ENCODE measurements around the gene DYSF. TPM values are rescaled to one million over a fixed set of nuclear protein-coding genes. Genes with fewer than 3 reads are reported as not detected.

The DYSF gene
- total RNA-seq, 1 experiment from 2014 or later = 0.50 TPM

DNA sequence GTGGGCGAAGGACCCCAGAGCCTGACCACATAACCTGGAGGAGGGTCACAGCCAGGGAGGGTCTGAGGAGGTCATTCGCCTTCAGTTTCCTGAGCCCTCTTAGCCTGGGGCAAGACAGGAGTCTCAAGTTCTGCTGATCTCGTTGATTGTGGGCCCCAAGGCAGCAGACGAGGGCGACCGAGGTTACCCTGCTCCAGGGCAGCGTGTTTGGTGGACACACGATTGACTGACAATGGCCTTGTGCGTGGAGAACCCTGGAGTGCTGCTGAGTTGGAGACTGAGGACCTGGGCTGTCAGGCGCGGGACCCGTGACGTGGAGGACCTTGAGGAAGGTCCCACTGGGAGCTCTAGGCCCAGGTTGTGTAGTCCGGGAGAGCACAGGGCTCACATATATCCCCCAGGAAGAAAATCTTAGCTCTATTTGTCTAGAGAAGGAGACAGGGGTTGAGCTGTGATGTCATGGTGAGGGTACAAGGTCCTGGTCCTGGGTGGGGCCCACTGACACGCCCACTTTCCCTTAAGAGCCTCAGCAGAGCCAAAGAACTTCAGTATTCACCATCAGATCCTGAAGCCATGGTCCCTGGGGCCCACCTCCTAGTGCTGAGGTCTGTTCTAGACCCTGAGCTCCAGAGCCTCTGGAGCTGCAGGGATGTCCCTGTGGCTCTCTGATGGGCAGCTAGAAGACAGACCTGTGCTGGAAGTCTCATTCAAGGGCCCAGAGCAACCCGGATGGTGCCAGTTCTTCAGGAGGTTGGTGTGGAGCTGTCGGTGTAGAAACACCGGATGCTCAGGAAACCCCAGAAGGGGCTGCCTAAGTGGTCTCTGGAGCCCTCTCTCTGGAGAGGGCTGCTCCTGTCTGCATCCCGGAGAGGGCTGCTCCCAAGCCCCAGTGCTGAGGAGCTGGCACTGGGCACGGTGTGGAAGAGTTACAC, 53.1 kb downstream of the DYSF start:
- in situ Hi-C loops (cut with HindIII; ENCODE audit: low pct_unique_long_range_greater_than_20kb, low sequenced_read_pairs) = no loop called here
- DNase-seq (ENCODE audit: low read depth, low spot score) = no peak

DNA sequence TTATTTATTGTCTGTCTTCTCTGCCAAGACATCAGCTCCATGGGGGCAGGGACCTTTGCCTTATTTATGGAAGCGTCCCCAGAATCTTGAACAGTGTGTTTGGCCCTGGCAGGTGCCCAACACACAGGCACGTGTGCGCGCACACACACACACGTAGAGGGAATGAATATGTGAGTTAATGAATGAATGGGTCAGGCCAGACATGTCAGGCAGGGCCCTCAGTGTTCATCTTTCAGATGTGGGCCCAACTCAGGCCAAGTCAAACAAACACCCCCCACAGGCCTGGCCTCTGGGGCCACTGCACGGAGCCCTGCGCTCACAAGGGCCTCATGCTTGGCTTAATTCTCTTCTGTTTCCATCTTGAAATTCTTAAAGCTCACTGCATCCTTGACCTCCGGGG, 54.1 kb downstream of the DYSF start:
- in situ Hi-C loops (cut with HindIII; ENCODE audit: low pct_unique_long_range_greater_than_20kb, low sequenced_read_pairs) = no loop called here
- no peak for DNase-seq (ENCODE audit: low read depth, low spot score)

DNA sequence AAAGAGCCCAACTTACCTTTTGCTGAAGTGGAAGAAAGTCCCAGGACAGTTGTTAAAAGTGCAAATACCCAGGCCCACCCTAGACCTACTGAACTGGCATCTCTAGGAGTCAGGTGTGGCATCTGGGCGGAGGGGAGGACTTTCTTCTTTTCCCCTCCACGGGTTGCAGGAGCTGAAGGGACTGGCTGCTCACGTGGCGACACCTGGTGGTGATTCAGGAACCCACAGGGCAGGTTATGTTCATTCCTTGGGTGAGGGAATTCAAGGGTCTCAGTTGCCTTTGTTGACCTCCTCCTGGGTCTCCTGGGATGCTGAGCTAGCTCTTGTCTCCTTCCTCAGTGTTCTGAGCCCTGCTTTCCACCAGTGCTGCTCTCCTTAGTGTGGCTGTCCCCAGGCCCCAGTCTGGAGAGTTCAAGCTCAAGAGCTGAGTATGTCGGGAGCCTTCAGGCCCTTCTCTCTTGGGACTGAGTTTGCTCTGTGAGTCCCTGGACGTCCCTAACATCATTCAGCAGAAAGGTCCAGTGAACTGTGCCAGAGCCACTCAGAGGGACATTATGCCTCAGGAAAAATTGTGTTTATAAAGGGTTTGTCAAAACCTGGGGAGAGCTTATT, 56.9 kb downstream of the DYSF start:
- peak; percentile 82 for DNase-seq (ENCODE audit: low read depth, low spot score)
- in situ Hi-C loops (cut with HindIII; ENCODE audit: low pct_unique_long_range_greater_than_20kb, low sequenced_read_pairs) = no loop called here

- in situ Hi-C loops (cut with HindIII; ENCODE audit: low pct_unique_long_range_greater_than_20kb, low sequenced_read_pairs) = no loop called here
- no peak for DNase-seq (ENCODE audit: low read depth, low spot score)
These were observed 57.6 kb downstream of the DYSF start for GRCh38 chr2:71510938-71511337.

DNA sequence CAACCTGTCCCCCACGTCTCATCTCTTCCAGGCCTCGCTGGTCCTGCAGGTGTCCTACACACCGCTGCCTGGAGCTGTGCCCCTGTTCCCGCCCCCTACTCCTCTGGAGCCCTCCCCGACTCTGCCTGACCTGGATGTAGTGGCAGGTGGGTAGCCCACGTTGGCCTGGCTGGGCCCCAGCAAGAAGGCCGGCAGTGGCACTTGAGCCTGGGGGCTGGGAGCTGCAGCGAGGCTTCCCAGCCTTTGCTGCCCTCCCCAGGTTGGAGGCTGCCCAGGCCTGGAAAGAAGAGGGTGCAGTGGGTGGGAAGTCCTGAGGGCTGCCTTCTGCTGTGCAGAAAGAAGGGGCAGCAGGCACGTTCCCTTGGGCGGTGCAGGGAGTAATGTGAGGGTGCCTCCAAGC, 58.4 kb downstream of the DYSF start:
- DNase-seq (ENCODE audit: low read depth, low spot score) = no peak
- in situ Hi-C loops (cut with HindIII; ENCODE audit: low pct_unique_long_range_greater_than_20kb, low sequenced_read_pairs) = no loop called here

DNA sequence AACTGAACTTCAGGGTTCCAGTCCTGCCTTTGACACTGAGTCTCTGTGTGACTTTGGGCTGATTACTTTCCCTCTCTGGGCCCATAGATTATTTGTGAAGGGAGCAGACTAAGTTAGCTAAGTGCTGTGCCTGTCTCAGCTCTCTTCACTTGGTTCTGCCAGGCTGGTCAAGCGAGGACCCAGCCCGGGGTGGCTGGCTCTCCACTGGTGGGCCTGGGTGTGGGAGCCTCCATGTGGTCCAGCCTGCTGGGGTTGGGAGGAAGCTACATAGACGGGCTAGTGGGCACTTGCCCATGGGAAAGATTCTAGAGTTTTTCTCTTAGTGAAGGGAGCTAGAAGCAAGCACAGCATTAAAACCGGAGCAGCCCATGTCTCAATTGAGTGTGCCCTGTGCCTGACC, 59.0 kb downstream of the DYSF start:
- no peak for DNase-seq (ENCODE audit: low read depth, low spot score)
- in situ Hi-C loops (cut with HindIII; ENCODE audit: low pct_unique_long_range_greater_than_20kb, low sequenced_read_pairs) = no loop called here

GRCh38 chr2:71513096-71513495, 59.7 kb downstream of the DYSF start:
- in situ Hi-C loops (cut with HindIII; ENCODE audit: low pct_unique_long_range_greater_than_20kb, low sequenced_read_pairs) = no loop called here
- no peak for DNase-seq (ENCODE audit: low read depth, low spot score)

DNA sequence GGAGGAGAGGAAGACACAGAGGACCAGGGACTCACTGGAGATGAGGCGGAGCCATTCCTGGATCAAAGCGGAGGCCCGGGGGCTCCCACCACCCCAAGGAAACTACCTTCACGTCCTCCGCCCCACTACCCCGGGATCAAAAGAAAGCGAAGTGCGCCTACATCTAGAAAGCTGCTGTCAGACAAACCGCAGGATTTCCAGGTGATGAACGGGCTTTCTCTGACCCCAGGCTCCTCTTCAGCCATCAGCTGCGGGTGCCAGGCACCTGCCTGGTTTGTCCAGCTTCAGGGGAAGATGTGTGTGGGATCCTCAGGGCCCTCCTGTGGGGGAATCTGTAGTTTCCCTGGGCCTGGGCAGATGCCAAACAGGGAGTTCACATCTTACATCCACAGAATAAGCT, 60.4 kb downstream of the DYSF start:
- in situ Hi-C loops (cut with HindIII; ENCODE audit: low pct_unique_long_range_greater_than_20kb, low sequenced_read_pairs) = no loop called here
- DNase-seq (ENCODE audit: low read depth, low spot score) = no peak

GRCh38 chr2:71516253-71516888, 63.0 kb downstream of the DYSF start:
- in situ Hi-C loops (cut with HindIII; ENCODE audit: low pct_unique_long_range_greater_than_20kb, low sequenced_read_pairs) = no loop called here
- no peak for DNase-seq (ENCODE audit: low read depth, low spot score)

DNA sequence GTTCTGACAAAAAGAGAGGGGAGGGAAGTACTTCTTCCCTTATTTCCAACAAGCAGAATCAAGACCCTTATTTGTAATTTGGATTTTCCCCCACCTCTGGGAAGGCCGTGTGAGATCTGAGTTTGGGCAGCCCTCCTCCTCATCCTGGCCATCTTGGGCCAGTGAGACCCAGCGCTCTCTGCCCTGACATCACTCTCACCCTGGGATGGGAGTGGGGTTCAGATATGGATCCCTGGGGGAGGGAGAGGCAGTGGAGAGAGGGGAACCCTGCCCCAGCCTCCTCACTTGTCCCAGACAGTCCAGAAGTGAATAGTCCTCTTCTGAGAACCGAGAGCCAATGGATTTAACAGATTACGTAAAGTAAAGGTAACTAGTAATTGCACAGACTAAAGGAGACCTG, 64.5 kb downstream of the DYSF start:
- in situ Hi-C loops (cut with HindIII; ENCODE audit: low pct_unique_long_range_greater_than_20kb, low sequenced_read_pairs) = no loop called here
- no peak for DNase-seq (ENCODE audit: low read depth, low spot score)

DNA sequence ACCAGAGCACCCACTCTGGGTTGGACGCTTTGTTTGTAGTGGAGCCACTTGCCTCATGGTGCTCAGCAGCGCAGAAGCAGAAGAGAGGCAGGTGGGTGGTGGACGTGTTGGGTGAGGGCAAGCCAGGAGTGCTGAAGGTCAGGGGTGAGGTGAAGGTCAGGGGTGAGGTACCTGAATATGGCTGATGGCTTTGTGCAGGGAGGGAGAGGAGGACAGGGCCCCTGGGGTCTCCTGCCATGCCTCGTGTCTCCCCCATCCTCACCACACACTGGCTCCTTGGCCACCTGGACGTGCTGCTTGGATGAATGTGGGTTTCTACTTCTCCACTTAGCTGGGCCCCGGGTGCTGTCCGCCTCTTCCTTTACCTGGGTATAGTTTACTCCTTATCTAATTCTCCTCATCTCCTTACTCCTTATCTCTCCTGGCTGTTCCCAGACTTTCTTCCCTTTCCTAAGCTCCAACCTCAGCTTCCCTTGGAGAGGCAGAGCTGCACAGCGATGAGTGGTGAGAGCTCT, 68.1 kb downstream of the DYSF start:
- in situ Hi-C loops (cut with HindIII; ENCODE audit: low pct_unique_long_range_greater_than_20kb, low sequenced_read_pairs) = no loop called here
- DNase-seq (ENCODE audit: low read depth, low spot score) = no peak

DNA sequence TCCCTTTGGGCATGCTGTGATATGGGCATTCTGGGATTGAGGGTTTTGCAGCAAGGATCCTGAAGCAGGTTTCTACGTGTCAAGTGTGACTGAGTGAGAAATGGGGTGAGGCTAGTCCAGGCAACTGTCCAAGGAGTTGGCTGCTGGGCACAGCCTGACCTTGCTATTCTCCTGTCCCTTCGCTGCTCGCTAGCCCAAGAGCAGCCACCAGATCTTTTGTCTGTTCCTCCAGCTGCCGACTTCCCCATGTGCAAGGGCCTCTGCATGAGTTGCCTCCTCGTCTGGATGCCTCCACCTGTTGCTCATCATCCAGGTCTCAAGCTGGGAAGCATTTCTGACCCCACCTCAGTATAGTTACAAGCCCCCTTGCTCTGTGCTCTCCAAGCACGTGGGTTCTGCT, 71.1 kb downstream of the DYSF start:
- in situ Hi-C loops (cut with HindIII; ENCODE audit: low pct_unique_long_range_greater_than_20kb, low sequenced_read_pairs) = no loop called here
- no peak for DNase-seq (ENCODE audit: low read depth, low spot score)

GRCh38 chr2:71526141-71526540, 72.8 kb downstream of the DYSF start:
- in situ Hi-C loops (cut with HindIII; ENCODE audit: low pct_unique_long_range_greater_than_20kb, low sequenced_read_pairs) = no loop called here
- no peak for DNase-seq (ENCODE audit: low read depth, low spot score)

- in situ Hi-C loops (cut with HindIII; ENCODE audit: low pct_unique_long_range_greater_than_20kb, low sequenced_read_pairs) = no loop called here
- DNase-seq (ENCODE audit: low read depth, low spot score) = no peak
These were observed 73.6 kb downstream of the DYSF start for GRCh38 chr2:71526975-71527374.

DNA sequence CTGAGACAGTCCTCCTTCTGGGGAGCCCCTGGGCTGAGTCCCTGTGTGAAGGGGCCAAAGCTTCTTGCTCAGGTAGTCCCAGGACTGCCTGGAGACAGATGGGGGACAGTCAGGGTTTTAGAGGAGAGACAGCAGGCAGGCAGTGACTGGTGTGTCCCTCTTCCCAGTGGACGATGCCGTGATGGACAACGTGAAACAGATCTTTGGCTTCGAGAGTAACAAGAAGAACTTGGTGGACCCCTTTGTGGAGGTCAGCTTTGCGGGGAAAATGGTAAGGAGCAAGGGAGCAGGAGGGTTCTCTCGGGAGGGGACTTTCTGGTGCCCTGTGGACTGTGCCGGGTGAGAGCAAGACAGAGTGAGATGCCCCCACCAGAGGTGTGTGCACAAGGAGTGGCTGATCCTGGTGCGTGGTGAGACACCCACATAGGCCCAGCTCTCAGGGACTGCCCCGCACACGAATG, 74.8 kb downstream of the DYSF start:
- in situ Hi-C loops (cut with HindIII; ENCODE audit: low pct_unique_long_range_greater_than_20kb, low sequenced_read_pairs) = no loop called here
- DNase-seq (ENCODE audit: low read depth, low spot score) = no peak

DNA sequence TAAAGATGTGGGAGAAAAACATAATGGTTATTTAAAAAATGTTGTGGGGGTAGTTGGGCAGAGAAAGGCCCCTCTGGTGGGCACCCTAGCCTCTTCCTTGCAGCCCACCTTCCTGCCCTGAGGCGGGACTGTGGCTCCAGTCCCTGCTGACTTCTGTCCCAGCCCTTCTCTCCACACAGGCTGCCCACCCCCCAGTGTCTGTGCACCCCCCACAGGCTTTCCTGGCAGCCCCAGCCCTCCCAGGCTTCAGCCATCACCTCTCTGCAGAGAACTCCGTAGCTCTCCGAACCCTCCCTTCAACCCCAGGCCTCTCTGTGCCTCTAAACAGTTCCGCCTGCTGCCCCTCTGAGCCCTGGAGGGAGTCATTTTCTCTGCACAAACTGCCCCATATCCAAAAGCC, 75.4 kb downstream of the DYSF start:
- in situ Hi-C loops (cut with HindIII; ENCODE audit: low pct_unique_long_range_greater_than_20kb, low sequenced_read_pairs) = no loop called here
- no peak for DNase-seq (ENCODE audit: low read depth, low spot score)

DNA sequence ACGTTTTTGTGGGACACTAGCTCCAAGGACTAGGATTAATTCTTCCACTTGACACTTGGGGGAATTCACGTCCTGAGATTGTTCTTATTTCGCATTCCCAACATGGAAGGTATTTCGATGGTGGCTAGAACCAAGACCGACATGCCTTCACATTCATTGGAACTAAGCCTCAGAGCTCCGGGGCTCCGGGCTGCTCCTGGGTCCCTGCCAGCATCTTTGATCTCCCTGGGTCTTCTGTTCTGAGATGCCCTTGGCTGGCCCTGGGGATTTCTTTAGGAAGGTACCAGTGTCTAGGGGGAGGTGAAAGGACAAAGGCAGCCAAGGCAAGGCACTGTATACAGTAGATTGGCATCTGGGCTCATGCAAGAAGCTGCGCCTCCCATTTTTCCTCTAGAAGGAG, 76.8 kb downstream of the DYSF start:
- in situ Hi-C loops (cut with HindIII; ENCODE audit: low pct_unique_long_range_greater_than_20kb, low sequenced_read_pairs) = no loop called here

DNA sequence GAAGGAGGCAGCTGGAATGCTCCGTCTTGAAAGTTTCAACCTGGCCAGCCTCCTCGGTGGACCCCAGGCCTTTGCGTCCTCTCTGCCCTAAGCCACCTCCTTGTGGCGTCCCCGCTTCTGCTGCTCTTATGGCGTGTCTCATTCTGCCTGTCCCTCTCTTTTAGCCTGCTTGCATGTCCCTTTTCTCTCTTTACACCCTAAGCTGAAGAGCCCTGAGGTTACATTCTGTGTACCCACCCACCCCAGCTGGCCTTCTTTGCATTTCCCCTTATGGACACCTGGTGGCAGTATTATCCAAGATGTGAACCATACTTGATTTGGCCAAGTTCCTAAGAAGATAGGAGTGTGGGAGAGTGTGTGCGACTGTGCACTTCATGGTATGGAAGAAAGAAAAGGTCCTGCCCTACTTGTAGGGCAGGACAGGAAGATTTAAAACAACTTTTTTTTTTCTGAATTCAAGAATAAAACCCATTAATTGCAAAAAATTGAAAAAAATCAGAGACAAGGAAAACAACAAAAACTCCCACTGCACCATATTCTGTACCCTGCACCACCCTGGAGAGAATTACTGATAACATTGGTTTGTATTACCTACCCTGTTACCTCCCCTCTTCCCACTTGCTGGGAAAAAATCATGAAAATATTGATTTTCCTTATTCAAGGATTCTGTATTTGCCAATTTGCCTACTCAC, 77.4 kb downstream of the DYSF start:
- peak; percentile 84 for DNase-seq (ENCODE audit: low read depth, low spot score)

More for the DNA sequence above, 76.8 kb downstream of the DYSF start:
- no peak for DNase-seq (ENCODE audit: low read depth, low spot score)

More for the DNA sequence above, 77.4 kb downstream of the DYSF start:
- in situ Hi-C loops (cut with HindIII; ENCODE audit: low pct_unique_long_range_greater_than_20kb, low sequenced_read_pairs) = no loop called here

Measured in SK-MEL-5 (cell line).